Hepatic stellate cell (primary cell): ENCODE measurements around the gene GRK1.
"Not testable (repeated sequence)": the region's sequence is repeated elsewhere in the genome, so short reads cannot be mapped to it uniquely, and the experiment has no call there.

Experiments used
- DNase-seq: peaks from one replicate; pipeline ENCODE4 v3.0.0; 2011; ENCODE audit warnings: low spot score

GRK1 gene

GRCh38 chr13:113743366-113744195 is 76.6 kb downstream of the GRK1 start:
- no peak for DNase-seq

DNA sequence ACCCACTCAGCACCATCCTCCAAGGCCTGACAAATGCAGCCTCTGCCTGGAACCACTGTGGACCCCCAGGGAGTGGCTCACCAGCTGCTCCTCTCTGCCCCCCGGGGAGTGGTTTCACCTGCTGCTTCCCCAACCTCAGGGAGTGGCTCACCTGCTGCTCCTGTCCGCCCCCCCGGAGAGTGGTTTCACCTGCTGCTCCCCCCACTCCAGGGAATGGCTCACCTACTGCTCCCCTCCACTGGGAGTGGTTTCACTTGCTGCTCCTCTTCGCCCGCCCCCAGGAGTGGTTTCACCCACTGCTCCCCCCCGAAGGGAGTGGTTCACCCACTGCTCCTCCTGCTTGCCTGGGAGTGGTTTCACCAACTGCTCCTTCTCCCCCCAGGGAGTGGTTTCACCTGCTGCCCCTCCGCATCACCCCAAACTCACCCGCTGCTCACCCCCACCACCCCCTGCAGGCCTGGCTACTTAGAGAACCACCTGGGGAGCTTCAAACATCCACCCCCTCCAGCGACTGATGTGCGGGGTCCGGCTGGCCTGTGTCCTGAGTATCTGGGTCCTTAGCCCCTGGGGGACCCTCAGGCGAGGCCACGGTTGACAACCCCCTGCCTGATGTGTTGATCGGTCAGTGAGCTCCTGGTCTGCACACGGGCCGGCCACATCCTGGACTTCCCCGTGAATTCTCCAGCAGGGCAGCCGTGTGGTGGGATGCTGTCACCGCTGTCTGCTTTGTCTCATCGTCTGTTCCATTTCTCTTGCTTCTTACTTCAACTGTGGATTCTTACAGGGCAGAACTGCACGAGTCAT is 77.4 kb downstream of the GRK1 start:
- no peak for DNase-seq

DNA sequence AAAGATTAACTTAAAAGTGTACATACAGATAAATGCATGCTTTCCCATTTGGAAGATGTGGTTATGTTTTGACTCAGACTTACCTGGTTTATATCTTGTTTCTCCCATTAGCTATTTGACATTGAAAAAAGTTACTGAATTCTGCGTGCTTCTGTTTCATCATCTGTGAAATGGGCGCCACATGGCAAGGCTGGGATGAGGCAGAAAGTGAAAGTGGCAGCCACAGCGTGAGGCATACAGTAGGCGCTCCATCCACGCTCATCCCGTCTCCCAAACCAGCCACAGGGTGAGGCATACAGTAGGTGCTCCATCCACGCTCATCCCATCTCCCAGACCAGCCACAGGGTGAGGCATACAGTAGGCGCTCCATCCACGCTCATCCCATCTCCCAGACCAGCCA is 78.0 kb downstream of the GRK1 start:
- no peak for DNase-seq

DNA sequence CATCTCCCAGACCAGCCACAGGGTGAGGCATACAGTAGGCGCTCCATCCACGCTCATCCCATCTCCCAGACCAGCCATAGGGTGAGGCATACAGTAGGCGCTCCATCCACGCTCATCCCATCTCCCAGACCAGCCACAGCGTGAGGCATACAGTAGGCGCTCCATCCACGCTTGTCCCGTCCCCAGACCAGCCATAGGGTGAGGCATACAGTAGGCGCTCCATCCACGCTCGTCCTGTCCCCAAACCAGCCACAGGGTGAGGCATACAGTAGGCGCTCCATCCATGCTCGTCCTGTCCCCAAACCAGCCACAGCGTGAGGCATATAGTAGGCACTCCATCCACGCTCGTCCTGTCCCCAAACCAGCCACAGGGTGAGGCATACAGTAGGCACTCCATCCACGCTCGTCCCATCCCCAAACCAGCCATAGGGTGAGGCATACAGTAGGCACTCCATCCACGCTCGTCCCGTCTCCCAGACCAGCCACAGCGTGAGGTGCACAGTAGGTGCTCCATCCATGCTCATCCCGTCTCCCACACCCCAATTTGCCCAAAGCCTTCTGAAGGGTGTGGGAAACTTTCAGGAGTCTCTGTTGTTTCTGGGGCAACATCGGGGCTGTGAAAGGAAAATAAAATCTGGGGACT is 78.6 kb downstream of the GRK1 start:
- DNase-seq = not testable (repeated sequence)

- no peak for DNase-seq
Observed at GRCh38 chr13:113746143-113746525, 79.1 kb downstream of the GRK1 start.

- DNase-seq = no peak
Observed at GRCh38 chr13:113746671-113747070, 79.7 kb downstream of the GRK1 start.

DNA sequence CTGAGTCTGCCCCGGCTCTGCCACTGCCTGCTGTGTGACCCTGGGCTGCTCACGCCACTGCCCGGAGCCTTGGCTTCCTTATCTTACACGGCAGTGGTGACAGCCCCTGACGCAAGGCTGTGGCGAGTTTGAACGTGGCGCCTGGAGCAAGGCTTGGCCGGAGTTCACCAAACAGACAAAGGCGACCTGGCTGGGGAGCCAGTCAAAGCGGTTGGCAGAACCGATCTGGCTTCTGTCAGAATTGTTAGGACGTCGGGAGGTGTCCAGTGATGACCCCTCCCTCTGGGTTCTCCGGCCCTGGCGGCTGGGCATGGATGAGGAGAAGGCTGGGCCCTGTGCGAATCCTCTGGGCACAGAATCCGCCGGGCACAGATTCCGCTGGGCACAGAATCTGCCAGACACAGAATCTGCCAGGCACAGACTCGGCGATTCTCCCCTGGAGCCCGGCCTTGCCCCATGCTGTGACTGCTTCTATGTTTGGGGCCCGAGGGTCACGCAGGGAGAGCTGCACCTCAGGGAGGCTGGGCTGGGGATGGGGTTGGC is 80.3 kb downstream of the GRK1 start:
- no peak for DNase-seq

DNA sequence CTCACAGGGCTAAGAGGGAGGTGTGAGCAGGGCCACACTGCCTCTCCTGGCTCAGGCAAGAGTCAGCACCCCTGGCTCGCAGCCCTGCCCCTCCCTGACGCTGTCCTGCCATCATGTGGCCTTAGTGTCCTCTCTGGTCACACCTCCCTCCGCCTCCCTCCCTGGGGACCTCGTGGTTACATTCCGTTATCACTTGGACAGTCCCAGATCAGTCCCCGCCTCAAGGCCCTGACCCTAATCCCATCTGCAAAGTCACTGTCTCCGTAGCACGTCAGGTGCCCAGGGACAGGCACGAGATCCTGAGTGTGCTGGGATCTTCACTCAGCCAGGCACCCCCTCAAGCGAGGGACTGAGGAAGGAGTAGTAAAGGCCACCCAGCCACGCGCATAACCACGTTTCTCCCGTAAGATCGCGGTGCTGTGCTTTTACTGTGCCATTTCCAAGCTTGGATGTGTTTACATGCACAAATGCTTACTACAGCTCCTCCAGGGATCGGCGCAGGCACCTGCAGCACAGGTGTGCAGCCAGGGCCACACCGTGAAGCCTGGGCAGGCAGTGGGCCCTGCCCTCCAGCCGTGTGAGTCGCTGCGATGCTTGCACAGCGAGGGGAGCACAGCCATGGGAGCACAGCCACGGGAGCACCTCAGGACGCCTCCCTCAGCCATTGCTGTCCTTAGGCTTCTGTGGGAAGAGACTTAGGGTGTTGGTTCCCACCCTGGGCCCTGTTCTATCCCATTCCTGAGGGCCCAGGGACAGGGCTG is 81.3 kb downstream of the GRK1 start:
- DNase-seq = no peak

GRCh38 chr13:113748862-113749451 is 81.9 kb downstream of the GRK1 start:
- no peak for DNase-seq

- no peak for DNase-seq
Observed at GRCh38 chr13:113749507-113749906, 82.5 kb downstream of the GRK1 start.

DNA sequence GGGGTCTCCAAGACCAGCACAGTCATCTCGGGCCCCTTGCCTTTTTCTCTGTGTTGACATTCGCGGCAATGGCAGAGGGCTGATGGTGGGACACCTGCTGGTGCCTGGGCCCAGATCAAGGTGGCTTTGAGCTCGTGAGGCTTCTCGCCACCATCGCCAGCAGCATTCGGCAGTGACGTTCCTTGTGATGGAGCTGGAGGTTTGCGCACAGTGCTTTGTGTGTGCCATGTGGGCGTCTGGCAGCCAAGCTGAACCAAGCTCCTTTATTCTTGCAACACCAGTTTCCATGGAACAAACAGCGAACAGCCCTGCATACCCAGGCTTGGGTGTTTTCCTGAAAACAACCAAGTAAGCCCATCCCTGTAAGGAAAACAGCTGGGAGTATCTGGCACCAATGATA is 82.9 kb downstream of the GRK1 start:
- DNase-seq = no peak

DNA sequence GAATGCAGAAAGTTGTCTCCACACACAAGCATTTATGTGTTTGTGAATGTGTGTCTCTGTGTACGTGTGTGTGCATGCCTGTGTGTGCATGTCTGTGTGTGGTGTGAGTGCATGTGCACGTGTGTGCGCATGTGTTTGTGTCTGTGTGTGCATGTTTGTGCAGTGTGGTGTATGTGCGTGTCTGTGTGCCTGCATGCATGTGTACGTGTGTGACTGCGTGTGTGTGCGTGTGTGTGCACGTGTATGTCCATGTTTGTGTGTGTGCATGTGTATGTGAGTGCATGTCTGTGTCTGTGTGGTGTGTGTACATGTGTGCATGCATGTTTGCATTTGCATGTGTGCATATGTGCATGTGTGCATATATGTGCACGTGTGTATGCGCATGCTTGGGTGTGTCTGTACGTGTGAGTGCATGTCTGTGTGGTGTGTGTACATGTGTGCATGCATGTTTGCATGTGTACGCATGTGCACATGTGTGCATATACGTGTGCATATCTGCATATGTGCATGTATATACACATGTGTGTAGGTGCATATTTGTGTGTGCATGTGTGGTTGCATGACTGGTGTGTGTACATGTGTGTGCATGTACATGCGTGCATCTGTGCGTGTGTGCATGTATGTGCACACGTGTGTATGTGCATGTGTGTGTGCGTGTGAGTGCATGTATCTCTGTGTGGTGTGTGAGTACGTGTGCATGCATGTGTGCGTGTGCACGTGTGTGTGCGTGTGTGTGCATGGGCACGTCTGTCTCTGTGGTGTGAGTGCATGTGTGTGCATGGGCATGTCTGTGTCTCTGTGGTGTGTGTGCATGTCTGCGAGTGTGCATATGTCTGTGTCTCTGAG is 83.8 kb downstream of the GRK1 start:
- DNase-seq = no peak

GRCh38 chr13:113751491-113751890 is 84.5 kb downstream of the GRK1 start:
- DNase-seq = no peak

DNA sequence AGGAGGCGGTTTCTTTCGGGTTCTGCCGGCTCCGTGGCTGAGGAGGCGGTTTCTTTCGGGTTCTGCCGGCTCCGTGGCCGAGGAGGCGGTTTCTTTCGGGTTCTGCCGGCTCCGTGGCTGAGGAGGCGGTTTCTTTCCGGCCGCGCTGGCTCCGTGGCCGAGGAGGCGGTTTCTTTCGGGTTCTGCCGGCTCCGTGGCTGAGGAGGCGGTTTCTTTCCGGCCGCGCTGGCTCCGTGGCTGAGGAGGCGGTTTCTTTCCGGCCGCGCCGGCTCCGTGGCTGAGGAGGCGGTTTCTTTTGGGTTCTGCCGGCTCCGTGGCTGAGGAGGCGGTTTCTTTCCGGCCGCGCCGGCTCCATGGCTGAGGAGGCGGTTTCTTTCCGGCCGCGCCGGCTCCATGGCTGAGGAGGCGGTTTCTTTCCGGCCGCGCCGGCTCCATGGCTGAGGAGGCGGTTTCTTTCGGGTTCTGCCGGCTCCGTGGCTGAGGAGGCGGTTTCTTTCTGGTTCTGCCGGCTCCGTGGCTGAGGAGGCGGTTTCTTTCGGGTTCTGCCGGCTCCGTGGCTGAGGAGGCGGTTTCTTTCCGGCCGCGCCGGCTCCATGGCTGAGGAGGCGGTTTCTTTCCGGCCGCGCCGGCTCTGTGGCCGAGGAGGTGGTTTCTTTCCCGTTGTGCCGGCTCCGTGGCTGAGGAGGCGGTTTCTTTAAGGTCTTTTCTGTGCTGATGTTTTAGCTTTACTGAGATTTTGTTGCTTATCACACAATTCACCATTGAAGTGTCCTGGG is 85.4 kb downstream of the GRK1 start:
- DNase-seq = not testable (repeated sequence)

DNA sequence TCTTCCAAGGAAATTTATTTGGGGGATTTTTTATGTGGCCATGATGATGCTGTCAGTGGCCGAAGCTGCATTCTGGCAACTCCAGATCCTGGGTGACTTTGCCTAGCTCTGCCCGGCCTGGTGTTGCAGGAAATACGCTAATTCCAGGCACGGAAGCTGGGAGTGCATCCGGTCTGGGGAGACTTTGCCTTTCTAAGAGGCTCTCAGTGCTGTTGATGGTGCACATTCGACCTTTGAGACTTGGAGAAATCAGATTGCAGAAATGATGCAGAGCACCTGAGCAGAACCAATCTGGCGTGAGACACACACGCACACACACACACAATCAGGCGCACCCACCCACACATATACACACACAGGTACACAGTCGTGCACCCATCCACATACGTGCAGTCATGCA is 86.2 kb downstream of the GRK1 start:
- DNase-seq = no peak

DNA sequence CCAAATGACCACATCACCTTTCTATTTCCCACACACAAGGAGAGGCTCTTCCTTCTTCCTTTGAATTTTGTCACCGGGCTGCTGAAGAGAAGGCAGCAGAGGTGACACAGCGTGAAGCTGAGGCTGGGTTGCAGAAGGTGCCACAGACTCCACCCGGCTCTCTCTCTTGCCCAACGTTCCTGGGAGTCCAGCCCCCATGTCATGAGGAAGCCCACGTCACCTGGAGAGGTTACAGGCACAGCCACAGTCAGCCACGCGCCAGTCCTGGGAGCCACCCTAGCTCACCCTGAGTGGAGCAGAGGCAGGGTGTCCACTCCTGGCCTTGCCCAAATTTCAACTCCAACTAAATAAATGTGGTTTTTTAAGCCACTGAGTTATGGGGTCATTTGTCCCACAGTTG is 87.2 kb downstream of the GRK1 start:
- no peak for DNase-seq

DNA sequence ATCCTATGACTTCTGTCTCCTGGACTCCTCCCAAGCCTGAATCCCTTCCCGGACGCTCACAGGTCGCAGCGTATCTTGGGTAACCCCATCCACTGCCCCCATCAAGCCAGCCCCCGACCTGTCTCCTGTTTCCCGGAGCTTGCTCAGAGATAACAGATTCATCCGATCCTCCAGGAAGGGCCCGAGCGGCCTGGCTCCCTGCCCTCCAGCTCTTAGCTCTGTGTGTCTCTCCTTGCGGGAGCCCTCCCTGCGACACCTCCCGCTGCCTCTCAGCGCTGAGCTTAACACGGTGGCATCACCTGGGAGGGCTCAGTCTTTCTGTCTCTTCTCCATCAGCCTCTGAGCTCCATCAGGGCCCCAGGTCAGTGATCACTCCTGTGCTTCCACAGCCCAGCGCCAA is 87.7 kb downstream of the GRK1 start:
- DNase-seq = no peak

DNA sequence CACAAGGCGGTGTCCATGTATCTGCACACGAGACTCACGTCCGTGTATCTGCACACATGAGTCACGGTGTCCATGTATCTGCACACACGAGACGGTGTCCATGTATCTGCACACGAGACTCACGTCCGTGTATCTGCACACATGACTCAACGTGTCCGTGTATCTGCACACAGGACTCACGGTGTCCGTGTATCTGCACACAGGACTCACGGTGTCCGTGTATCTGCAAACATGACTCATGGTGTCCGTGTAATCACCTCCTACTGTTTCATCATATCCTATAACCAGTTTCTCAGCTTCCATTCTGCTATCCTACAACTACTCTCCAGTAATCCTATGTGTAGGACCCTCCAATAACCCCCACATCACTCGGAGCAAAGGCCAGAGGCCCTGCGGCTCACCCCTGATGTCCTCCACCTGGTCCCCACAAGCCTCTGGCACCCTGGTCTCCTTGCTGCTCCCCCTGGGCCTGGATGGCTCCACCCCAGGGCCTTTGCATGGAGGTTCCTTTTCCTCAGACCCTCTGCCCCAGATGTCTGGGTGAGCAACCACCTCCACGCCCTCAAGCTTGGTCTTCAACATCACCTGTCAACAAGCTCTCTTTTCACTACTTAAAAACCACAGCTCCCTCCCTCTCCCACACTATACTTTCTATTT is 89.5 kb downstream of the GRK1 start:
- no peak for DNase-seq
